Tibial nerve (tissue), 4 donors: Measurements from ENCODE around the gene PLSCR2. TPM values are rescaled to one million over a fixed set of nuclear protein-coding genes. Genes with fewer than 3 reads are reported as not detected.
"Not testable (repeated sequence)": the region's sequence is repeated elsewhere in the genome, so short reads cannot be mapped to it uniquely, and the experiment has no call there.

Source experiments
- DNase-seq, 2 donors: peaks; one replicate each; pipeline ENCODE4 v3.0.0-alpha.2; 2019; ENCODE audit warnings: low spot score in 2 of 2
- H3K27ac ChIP-seq, 4 donors: fragments of 200-600 bp; sonication (generic) in 3 of 4; one replicate each; pipeline ENCODE4 v1.5.1; 2017 to 2019; ENCODE audit warnings: mild to moderate bottlenecking in 1 of 4
- H3K27me3 ChIP-seq, 2 donors: fragments of 200-600 bp; sonication (generic) in 1 of 2; one replicate each; pipeline versions ENCODE4 v1.5.1 to v1.6.0; 2017 to 2019
- H3K36me3 ChIP-seq, 3 donors: fragments of 200-600 bp; sonication (generic); one replicate each; pipeline ENCODE4 v1.5.1; 2018 to 2019
- H3K4me1 ChIP-seq, 4 donors: fragments of 200-600 bp; sonication (generic) in 3 of 4; one replicate each; pipeline ENCODE4 v1.5.1; 2017 to 2019
- H3K4me3 ChIP-seq, 4 donors: fragments of 200-600 bp; sonication (generic) in 3 of 4; one replicate each; pipeline ENCODE4 v1.5.1; 2017 to 2019; ENCODE audit warnings: mild to moderate bottlenecking in 1 of 4, moderate library complexity in 1 of 4
- H3K9me3 ChIP-seq, 4 donors: fragments of 200-600 bp; sonication (generic) in 3 of 4; one replicate each; pipeline ENCODE4 v1.5.1; 2017 to 2019
- CTCF ChIP-seq, 5 experiments: fragments of 200-600 bp in 3 of 5; fragments of 450-650 bp in 2 of 5; sonication (generic) in 3 of 5; IDR thresholded peaks; one replicate each; pipeline ENCODE4 v1.5.1; 2016 to 2019; ENCODE audit warnings: antibody characterized with exemption in 5 of 5, mild to moderate bottlenecking in 3 of 5, moderate library complexity in 2 of 5
- EP300 ChIP-seq, 2 donors: sonication (generic); formaldehyde crosslinking; IDR thresholded peaks; one replicate each; pipeline ENCODE4 v1.6.1; 2017; ENCODE audit warnings: antibody characterized with exemption in 2 of 2, mild to moderate bottlenecking in 1 of 2
- POLR2A ChIP-seq, 2 donors: fragments of 450-650 bp; IDR thresholded peaks; one replicate each; pipeline ENCODE4 v1.6.1; 2017; ENCODE audit warnings: antibody characterized with exemption in 2 of 2, mild to moderate bottlenecking in 2 of 2, moderate library complexity in 2 of 2
- WGBS, 2 donors: methylation state at CpG; one replicate each; pipeline ENCODE4 v1.1.5; 2018; 5-methylcytosine and 5-hydroxymethylcytosine counted together
- total RNA-seq, 4 donors: library from RNA; depleted of rRNA; stranded (reverse); fragments of >200 nt; gene quantifications; one replicate each; pipeline ENCODE4 v1.1.0, GENCODE V29; 2016

The PLSCR2 gene
- total RNA-seq, 4 donors from 2014 or later = not detected

GRCh38 chr3:146501752-146502151 is 32.4 kb upstream of the PLSCR2 start:
- no peak overlapping the region for H3K27ac ChIP-seq
- peaks cover 0 to 5% (median 0%) of the 10 kb centered on the region in 4 donors for H3K9me3 ChIP-seq
- no peaks in the 10 kb centered on the region for H3K27me3 ChIP-seq
- TF ChIP-seq POLR2A (IDR thresholded peaks at IDR 0.05) (no peak), EP300 (IDR thresholded peaks at IDR 0.05) (no peak), CTCF (IDR thresholded peaks at IDR 0.05) (no peak)
- H3K36me3 ChIP-seq = no peaks in the 10 kb centered on the region
- H3K4me3 ChIP-seq = no peak overlapping the region
- DNase-seq = no peak
- H3K4me1 ChIP-seq = peaks cover 0 to 23% (median 9%) of the 10 kb centered on the region in 4 donors

- Histone ChIP-seq H3K27ac (no peak overlapping the region), H3K27me3 (no peaks in the 10 kb centered on the region), H3K4me1 (peaks cover 0 to 2% (median 0%) of the 10 kb centered on the region in 4 donors), H3K4me3 (no peak overlapping the region), H3K36me3 (no peaks in the 10 kb centered on the region), H3K9me3 (peaks cover 0 to 5% (median 0%) of the 10 kb centered on the region in 4 donors)
- DNase-seq = no peak
- whole genome bisulfite sequencing, 2 donors = 58 to 63% methylated on average over 1 of the region's 1 CpG
- TF ChIP-seq CTCF (IDR thresholded peaks at IDR 0.05) (no peak), EP300 (IDR thresholded peaks at IDR 0.05) (no peak), POLR2A (IDR thresholded peaks at IDR 0.05) (no peak)
Observed at GRCh38 chr3:146499701-146500100, 30.3 kb upstream of the PLSCR2 start.

GRCh38 chr3:146498002-146498736 is 28.8 kb upstream of the PLSCR2 start:
- TF ChIP-seq CTCF (IDR thresholded peaks at IDR 0.05) (no peak), POLR2A (IDR thresholded peaks at IDR 0.05) (no peak), EP300 (IDR thresholded peaks at IDR 0.05) (no peak)
- Histone ChIP-seq H3K27ac (no peak overlapping the region), H3K4me1 (no peaks in the 10 kb centered on the region), H3K27me3 (no peaks in the 10 kb centered on the region), H3K9me3 (peaks cover 0 to 5% (median 0%) of the 10 kb centered on the region in 4 donors), H3K36me3 (no peaks in the 10 kb centered on the region), H3K4me3 (no peak overlapping the region)
- 85 to 92% methylated on average over 13 of the region's 13 CpGs for WGBS, 2 donors
- DNase-seq = no peak

GRCh38 chr3:146497145-146497843 is 27.9 kb upstream of the PLSCR2 start:
- not testable (repeated sequence) for H3K27ac ChIP-seq, DNase-seq

GRCh38 chr3:146496726-146497125 is 27.4 kb upstream of the PLSCR2 start:
- Histone ChIP-seq H3K27ac (no peak overlapping the region), H3K4me1 (no peaks in the 10 kb centered on the region), H3K4me3 (no peak overlapping the region), H3K9me3 (peaks cover 0 to 5% (median 0%) of the 10 kb centered on the region in 4 donors), H3K36me3 (no peaks in the 10 kb centered on the region), H3K27me3 (no peaks in the 10 kb centered on the region)
- TF ChIP-seq CTCF (IDR thresholded peaks at IDR 0.05) (no peak), POLR2A (IDR thresholded peaks at IDR 0.05) (no peak), EP300 (IDR thresholded peaks at IDR 0.05) (no peak)
- DNase-seq = no peak
- WGBS, 2 donors = 0 to 89% methylated on average over 1 of the region's 1 CpG

More at GRCh38 chr3:146497145-146497843, 27.9 kb upstream of the PLSCR2 start:
- not testable (repeated sequence) for H3K9me3 ChIP-seq, H3K36me3 ChIP-seq, H3K27me3 ChIP-seq, H3K4me1 ChIP-seq, H3K4me3 ChIP-seq
- WGBS, 2 donors = 95 to 98% methylated on average over 11 to 21 of the region's 28 CpGs
